ENCODE results near the gene RHOBTB3.

DNA sequence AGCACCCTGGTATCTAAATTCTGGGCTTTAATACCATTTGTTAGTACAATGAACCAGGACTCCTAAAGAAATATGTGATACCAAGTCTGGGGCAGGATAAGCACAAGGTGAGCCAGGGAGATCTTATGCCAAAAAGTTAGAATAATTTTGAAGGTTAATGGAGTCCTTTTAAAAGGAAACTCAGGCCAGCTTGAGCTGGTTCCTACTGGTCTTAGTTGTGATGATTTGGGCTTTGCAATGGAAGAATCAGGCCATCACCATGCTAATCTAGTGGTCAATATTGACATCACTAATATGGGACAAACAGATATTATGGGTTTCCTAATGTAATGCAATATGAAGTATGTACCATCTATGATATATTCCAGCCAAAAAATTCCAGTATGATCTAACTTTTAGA, 40.8 kb upstream of the RHOBTB3 start:
- TF ChIP-seq ISL1 (CRISPR knock-in tag; IDR thresholded peaks at IDR 0.05): no peak
- no peak for TF ChIP-seq GLIS3 (CRISPR knock-in tag; IDR thresholded peaks at IDR 0.05)
- TF ChIP-seq, protein P1, sequence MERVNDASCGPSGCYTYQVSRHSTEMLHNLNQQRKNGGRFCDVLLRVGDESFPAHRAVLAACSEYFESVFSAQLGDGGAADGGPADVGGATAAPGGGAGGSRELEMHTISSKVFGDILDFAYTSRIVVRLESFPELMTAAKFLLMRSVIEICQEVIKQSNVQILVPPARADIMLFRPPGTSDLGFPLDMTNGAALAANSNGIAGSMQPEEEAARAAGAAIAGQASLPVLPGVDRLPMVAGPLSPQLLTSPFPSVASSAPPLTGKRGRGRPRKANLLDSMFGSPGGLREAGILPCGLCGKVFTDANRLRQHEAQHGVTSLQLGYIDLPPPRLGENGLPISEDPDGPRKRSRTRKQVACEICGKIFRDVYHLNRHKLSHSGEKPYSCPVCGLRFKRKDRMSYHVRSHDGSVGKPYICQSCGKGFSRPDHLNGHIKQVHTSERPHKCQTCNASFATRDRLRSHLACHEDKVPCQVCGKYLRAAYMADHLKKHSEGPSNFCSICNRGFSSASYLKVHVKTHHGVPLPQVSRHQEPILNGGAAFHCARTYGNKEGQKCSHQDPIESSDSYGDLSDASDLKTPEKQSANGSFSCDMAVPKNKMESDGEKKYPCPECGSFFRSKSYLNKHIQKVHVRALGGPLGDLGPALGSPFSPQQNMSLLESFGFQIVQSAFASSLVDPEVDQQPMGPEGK (CRISPR knock-in tag; IDR thresholded peaks at IDR 0.05; ENCODE audit: borderline replicate concordance): no peak
- TF ChIP-seq, protein P2, sequence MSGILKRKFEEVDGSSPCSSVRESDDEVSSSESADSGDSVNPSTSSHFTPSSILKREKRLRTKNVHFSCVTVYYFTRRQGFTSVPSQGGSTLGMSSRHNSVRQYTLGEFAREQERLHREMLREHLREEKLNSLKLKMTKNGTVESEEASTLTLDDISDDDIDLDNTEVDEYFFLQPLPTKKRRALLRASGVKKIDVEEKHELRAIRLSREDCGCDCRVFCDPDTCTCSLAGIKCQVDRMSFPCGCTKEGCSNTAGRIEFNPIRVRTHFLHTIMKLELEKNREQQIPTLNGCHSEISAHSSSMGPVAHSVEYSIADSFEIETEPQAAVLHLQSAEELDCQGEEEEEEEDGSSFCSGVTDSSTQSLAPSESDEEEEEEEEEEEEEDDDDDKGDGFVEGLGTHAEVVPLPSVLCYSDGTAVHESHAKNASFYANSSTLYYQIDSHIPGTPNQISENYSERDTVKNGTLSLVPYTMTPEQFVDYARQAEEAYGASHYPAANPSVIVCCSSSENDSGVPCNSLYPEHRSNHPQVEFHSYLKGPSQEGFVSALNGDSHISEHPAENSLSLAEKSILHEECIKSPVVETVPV (CRISPR knock-in tag; IDR thresholded peaks at IDR 0.05): no peak
- TF ChIP-seq PPARA (CRISPR knock-in tag; IDR thresholded peaks at IDR 0.05; ENCODE audit: borderline replicate concordance): no peak
- no peak for TF ChIP-seq TCF4 (CRISPR knock-in tag; IDR thresholded peaks at IDR 0.05; ENCODE audit: borderline replicate concordance)
- TF ChIP-seq, protein P3, sequence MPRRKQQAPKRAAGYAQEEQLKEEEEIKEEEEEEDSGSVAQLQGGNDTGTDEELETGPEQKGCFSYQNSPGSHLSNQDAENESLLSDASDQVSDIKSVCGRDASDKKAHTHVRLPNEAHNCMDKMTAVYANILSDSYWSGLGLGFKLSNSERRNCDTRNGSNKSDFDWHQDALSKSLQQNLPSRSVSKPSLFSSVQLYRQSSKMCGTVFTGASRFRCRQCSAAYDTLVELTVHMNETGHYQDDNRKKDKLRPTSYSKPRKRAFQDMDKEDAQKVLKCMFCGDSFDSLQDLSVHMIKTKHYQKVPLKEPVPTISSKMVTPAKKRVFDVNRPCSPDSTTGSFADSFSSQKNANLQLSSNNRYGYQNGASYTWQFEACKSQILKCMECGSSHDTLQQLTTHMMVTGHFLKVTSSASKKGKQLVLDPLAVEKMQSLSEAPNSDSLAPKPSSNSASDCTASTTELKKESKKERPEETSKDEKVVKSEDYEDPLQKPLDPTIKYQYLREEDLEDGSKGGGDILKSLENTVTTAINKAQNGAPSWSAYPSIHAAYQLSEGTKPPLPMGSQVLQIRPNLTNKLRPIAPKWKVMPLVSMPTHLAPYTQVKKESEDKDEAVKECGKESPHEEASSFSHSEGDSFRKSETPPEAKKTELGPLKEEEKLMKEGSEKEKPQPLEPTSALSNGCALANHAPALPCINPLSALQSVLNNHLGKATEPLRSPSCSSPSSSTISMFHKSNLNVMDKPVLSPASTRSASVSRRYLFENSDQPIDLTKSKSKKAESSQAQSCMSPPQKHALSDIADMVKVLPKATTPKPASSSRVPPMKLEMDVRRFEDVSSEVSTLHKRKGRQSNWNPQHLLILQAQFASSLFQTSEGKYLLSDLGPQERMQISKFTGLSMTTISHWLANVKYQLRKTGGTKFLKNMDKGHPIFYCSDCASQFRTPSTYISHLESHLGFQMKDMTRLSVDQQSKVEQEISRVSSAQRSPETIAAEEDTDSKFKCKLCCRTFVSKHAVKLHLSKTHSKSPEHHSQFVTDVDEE (CRISPR knock-in tag; IDR thresholded peaks at IDR 0.05): no peak
- TF ChIP-seq ESRRG (CRISPR knock-in tag; IDR thresholded peaks at IDR 0.05): no peak
- TF ChIP-seq ARNTL (CRISPR knock-in tag; IDR thresholded peaks at IDR 0.05; ENCODE audit: borderline replicate concordance, low read depth): no peak
- TF ChIP-seq ZNF565 (CRISPR knock-in tag; conservative IDR thresholded peaks at IDR 0.05; ENCODE audit: low read depth): no peak
- TF ChIP-seq ZFP30 (CRISPR knock-in tag; IDR thresholded peaks at IDR 0.05): no peak

Measured in SK-N-SH treated with all-trans-retinoic acid at 6 μM for 48 hours (cell line).